NT2/D1 (cell line): Measurements from ENCODE around the gene MAP6.

ENCODE experiments used
- SUZ12 ChIP-seq: IDR thresholded peaks from 2 replicates; pipeline ENCODE4 v1.6.1; 2011; ENCODE audit not compliant: insufficient read length, insufficient read depth; ENCODE audit errors: extremely low read depth
- YY1 ChIP-seq: IDR thresholded peaks from 2 replicates; pipeline ENCODE4 v1.6.1; 2011; ENCODE audit not compliant: insufficient read length, insufficient read depth
- ZNF274 ChIP-seq: IDR thresholded peaks from 2 replicates; pipeline ENCODE4 v1.6.1; 2011; ENCODE audit warnings: mild to moderate bottlenecking, low read depth, low read length

- TF ChIP-seq YY1: no peak
- no peak for TF ChIP-seq SUZ12
- no peak for TF ChIP-seq ZNF274
Measured at GRCh38 chr11:75548595-75549272, 120.1 kb downstream of the MAP6 start.
